Measurements from ENCODE around the gene DAAM1. TPM values are rescaled to one million over a fixed set of nuclear protein-coding genes. Genes with fewer than 3 reads are reported as not detected.
A peak's percentile ranks its signal among the peaks of the same experiment; 100 is the strongest.

The DAAM1 gene
- total RNA-seq, 1 donor from 2014 or later, result 146 TPM

GRCh38 chr14:59207506-59207933 is 19.1 kb downstream of the DAAM1 start:
- Mint-ChIP-seq H3K9me3 (ENCODE audit: unreplicated experiment) (no peaks in the 10 kb centered on the region), H3K27ac (ENCODE audit: unreplicated experiment) (no peak overlapping the region), H3K36me3 (ENCODE audit: unreplicated experiment) (no peaks in the 10 kb centered on the region), H3K27me3 (ENCODE audit: unreplicated experiment) (no peaks in the 10 kb centered on the region), H3K4me1 (ENCODE audit: low read depth, unreplicated experiment) (peaks cover 9% of the 10 kb centered on the region), H3K4me3 (ENCODE audit: unreplicated experiment) (no peak overlapping the region)
- TF ChIP-seq, protein P1, sequence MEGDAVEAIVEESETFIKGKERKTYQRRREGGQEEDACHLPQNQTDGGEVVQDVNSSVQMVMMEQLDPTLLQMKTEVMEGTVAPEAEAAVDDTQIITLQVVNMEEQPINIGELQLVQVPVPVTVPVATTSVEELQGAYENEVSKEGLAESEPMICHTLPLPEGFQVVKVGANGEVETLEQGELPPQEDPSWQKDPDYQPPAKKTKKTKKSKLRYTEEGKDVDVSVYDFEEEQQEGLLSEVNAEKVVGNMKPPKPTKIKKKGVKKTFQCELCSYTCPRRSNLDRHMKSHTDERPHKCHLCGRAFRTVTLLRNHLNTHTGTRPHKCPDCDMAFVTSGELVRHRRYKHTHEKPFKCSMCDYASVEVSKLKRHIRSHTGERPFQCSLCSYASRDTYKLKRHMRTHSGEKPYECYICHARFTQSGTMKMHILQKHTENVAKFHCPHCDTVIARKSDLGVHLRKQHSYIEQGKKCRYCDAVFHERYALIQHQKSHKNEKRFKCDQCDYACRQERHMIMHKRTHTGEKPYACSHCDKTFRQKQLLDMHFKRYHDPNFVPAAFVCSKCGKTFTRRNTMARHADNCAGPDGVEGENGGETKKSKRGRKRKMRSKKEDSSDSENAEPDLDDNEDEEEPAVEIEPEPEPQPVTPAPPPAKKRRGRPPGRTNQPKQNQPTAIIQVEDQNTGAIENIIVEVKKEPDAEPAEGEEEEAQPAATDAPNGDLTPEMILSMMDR (IDR thresholded peaks at IDR 0.05; ENCODE audit: partially characterized antibody, unreplicated experiment), result no peak
- no peak for DNase-seq

DNA sequence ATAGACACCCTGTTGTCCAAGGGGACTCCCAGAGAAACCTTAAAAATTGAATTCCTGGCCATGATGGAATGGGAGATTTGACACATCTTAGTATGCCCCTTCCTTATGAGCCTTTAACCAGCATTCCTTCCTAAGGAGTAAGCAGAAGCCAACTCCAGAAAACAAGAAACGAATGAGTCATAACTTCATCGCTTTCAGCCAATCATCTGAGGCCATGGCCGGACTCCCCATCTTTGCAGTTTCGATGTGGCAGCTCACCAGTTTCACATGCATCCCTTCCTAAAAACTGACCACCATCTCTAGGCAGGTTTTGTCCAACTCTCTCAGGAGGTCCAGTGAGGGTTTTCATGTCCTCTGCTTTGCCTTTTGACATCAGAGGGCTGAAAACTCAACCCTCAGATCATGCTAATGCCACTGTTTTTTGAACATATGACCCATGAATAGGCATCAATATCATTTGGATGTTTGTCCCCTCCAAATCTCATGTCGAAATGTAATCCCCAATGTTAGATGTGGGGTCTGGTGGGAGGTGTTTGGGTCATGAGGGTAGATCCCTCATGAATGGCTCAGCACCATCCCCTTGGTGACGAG is 19.9 kb downstream of the DAAM1 start:
- TF ChIP-seq, protein P1 (IDR thresholded peaks at IDR 0.05; ENCODE audit: partially characterized antibody, unreplicated experiment), result no peak
- H3K36me3 Mint-ChIP-seq (ENCODE audit: unreplicated experiment), result no peaks in the 10 kb centered on the region
- no peaks in the 10 kb centered on the region for H3K27me3 Mint-ChIP-seq (ENCODE audit: unreplicated experiment)
- H3K4me1 Mint-ChIP-seq (ENCODE audit: low read depth, unreplicated experiment), result peaks cover 17% of the 10 kb centered on the region
- no peaks in the 10 kb centered on the region for H3K9me3 Mint-ChIP-seq (ENCODE audit: unreplicated experiment)
- no peak overlapping the region for H3K27ac Mint-ChIP-seq (ENCODE audit: unreplicated experiment)
- DNase-seq, result no peak
- no peak overlapping the region for H3K4me3 Mint-ChIP-seq (ENCODE audit: unreplicated experiment)

DNA sequence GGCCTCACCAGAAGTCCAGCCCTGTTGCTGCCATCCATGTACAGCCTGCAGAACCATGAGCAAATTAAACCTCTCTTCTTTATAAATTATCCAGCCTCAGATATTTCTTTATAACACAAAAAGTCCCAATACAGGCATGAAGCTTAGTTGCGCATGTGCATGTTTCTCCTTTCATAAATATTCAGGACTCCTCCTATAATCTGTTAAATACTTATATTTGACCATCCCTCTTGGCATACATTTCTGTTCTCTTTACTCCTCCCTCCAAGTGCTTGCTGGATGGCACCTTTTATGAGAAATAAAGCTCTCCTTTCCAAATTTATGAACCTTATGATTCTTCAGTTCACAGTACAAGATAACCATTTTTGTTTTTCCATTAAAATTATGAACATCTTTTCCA is 20.5 kb downstream of the DAAM1 start:
- H3K4me1 Mint-ChIP-seq (ENCODE audit: low read depth, unreplicated experiment), result peaks cover 22% of the 10 kb centered on the region
- H3K4me3 Mint-ChIP-seq (ENCODE audit: unreplicated experiment), result no peak overlapping the region
- H3K36me3 Mint-ChIP-seq (ENCODE audit: unreplicated experiment), result no peaks in the 10 kb centered on the region
- H3K27ac Mint-ChIP-seq (ENCODE audit: unreplicated experiment), result no peak overlapping the region
- no peaks in the 10 kb centered on the region for H3K27me3 Mint-ChIP-seq (ENCODE audit: unreplicated experiment)
- TF ChIP-seq, protein P1 (IDR thresholded peaks at IDR 0.05; ENCODE audit: partially characterized antibody, unreplicated experiment), result no peak
- DNase-seq, result no peak
- H3K9me3 Mint-ChIP-seq (ENCODE audit: unreplicated experiment), result no peaks in the 10 kb centered on the region

- TF ChIP-seq, protein P1 (IDR thresholded peaks at IDR 0.05; ENCODE audit: partially characterized antibody, unreplicated experiment), result no peak
- H3K9me3 Mint-ChIP-seq (ENCODE audit: unreplicated experiment), result no peaks in the 10 kb centered on the region
- no peaks in the 10 kb centered on the region for H3K27me3 Mint-ChIP-seq (ENCODE audit: unreplicated experiment)
- peaks cover 33% of the 10 kb centered on the region for H3K4me1 Mint-ChIP-seq (ENCODE audit: low read depth, unreplicated experiment)
- no peaks in the 10 kb centered on the region for H3K36me3 Mint-ChIP-seq (ENCODE audit: unreplicated experiment)
- no peak overlapping the region for H3K27ac Mint-ChIP-seq (ENCODE audit: unreplicated experiment)
- H3K4me3 Mint-ChIP-seq (ENCODE audit: unreplicated experiment), result no peak overlapping the region
- DNase-seq, result no peak
Measured at GRCh38 chr14:59210621-59211020, 22.2 kb downstream of the DAAM1 start.

- no peak for DNase-seq
- Mint-ChIP-seq H3K4me1 (ENCODE audit: low read depth, unreplicated experiment) (peaks cover 33% of the 10 kb centered on the region), H3K4me3 (ENCODE audit: unreplicated experiment) (peak overlapping the region; percentile 28), H3K27me3 (ENCODE audit: unreplicated experiment) (no peaks in the 10 kb centered on the region), H3K9me3 (ENCODE audit: unreplicated experiment) (no peaks in the 10 kb centered on the region), H3K36me3 (ENCODE audit: unreplicated experiment) (no peaks in the 10 kb centered on the region), H3K27ac (ENCODE audit: unreplicated experiment) (no peak overlapping the region)
- TF ChIP-seq, protein P1 (IDR thresholded peaks at IDR 0.05; ENCODE audit: partially characterized antibody, unreplicated experiment), result no peak
Measured at GRCh38 chr14:59213368-59214315, 25.2 kb downstream of the DAAM1 start.

Data from glutamatergic neuron (in vitro differentiated cells).